HG03520 (cell line): Measurements from ENCODE around the gene GTSE1.

ENCODE experiments used
- ATAC-seq: cut with Tn5 transposase; IDR thresholded peaks from one replicate; pipeline ENCODE4 v1.9.1; 2021; ENCODE audit warnings: mild to moderate bottlenecking, moderate library complexity; ENCODE audit not compliant: unreplicated experiment

GTSE1 gene

GRCh38 chr22:46376111-46376510 is 79.4 kb downstream of the GTSE1 start:
- no peak for ATAC-seq

GRCh38 chr22:46376908-46377524 is 80.3 kb downstream of the GTSE1 start:
- ATAC-seq = no peak

- no peak for ATAC-seq
These were observed 81.1 kb downstream of the GTSE1 start for GRCh38 chr22:46377525-46378425.

DNA sequence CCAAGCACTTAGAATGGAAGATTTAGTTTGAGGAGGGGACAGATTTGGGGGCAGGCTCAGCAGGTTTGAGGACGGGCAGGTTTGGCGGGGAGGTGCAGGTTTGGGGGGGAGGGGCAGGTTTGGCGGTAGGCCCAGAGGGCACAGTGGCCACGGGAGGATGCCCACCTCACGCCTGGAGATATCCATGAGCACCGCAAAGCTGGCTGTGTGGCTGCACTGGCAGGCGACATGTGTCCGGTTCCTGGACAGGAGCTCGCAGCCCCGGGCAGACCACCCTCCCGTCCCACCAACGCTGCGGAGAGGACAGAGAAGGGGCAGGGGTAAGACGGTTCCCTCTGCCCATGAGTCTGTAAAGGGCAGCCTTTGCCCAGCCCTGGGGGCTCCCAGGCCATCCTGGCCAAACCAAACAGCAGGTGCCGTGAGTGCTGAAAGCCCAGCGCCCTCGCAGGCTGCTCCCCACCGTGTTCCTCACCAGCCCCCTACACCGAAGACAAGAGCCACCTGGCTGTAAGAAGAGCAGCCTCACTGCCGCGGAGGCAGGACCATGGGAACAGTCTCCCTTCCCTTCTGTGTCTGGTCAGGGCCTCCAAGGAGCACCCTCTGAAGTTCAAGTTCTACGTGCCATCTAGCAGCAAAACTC is 81.9 kb downstream of the GTSE1 start:
- no peak for ATAC-seq

DNA sequence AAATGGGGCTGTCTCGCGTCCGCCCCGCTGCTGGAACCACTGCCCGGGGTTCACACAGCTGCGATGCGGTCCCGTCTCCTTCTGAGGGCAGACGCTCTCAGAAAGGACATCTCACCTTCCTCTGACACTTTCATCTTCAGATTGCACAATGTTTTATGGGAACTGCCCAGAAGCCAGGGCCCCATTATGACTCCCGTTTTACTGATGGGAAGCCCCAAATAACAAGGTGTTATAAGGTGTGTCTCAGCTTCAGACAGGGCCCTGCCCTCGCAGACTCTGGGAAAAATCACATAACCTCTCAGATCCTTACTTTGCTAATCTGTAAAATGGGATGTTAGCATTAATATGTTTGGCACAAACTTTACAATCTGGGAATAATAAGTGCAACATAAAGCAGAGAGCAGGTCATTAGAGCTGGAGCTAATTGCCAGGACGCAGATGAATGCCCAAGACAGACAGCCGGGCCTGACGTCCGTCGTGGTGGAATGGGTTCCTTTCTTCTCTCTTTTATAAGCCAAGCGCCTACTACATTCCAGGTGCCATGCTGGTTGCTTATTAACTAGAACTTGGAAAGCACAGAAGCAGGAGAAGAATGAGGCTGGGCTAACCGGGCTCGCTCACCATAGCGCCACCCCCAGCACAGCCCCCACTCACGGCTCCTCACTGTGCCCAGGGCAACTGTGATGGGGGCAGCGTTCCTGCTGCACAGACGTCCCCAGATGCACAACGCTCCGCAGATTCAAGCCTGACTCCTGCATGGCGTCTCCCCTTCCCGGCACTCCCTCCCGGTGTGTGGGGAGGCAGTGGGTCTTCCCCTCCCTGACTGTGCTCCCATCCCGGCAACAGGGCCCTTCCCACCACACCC is 82.6 kb downstream of the GTSE1 start:
- no peak for ATAC-seq

GRCh38 chr22:46380069-46380468 is 83.4 kb downstream of the GTSE1 start:
- no peak for ATAC-seq
